ENCODE measurements around the gene KLHDC9.

- TF ChIP-seq CTCF (IDR thresholded peaks at IDR 0.05), result no peak
- TF ChIP-seq POLR2A (IDR thresholded peaks at IDR 0.05), result no peak
Observed at GRCh38 chr1:161113915-161114314, 15.8 kb downstream of the KLHDC9 start.

Measured in ovary (tissue), 3 donors.